HG02943 (cell line): ENCODE results near the gene PDXK.

ENCODE experiments used
- ATAC-seq: cut with Tn5 transposase; IDR thresholded peaks from one replicate; pipeline ENCODE4 v1.9.1; 2021; ENCODE audit warnings: mild to moderate bottlenecking, low read depth, moderate library complexity; ENCODE audit not compliant: unreplicated experiment

The PDXK gene

DNA sequence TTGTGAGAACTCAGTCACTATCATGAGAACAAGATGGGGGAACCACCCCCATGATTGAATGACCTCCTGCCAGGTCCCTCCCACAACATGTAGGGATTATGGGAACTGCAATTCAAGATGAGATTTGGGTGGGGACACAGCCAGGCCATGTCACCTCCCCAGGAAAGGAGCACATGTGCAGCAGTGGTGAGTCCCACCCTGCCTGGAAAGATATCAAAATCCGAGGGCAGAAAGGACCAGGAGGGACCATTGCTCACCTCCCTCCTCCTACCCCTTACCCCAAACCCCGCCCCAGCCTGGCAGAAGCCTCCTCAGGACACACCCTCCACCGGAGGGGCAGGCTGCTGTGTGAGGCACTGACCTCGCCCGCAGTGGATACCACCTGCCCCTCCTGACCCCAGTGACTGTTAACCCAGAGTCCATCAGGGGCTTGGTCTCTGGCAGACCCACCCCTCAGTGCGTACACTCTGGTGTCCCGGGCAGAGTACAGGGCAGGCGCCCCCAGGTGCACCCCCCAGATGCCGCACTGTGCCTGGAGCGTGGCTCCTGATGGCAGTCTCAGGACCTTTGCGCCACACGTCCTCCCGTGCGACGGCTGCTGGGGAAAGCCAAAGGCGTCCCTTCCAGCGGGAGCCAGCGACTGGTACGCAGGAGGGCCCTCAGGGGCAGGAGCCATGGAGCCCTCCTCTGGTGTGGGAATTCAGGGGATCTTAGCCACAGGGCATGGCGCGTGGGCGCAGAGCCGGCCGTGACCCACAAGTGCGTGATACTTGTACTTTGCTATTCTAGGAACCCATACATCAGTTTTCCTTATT lies 20.9 kb downstream of the PDXK start:
- no peak for ATAC-seq

DNA sequence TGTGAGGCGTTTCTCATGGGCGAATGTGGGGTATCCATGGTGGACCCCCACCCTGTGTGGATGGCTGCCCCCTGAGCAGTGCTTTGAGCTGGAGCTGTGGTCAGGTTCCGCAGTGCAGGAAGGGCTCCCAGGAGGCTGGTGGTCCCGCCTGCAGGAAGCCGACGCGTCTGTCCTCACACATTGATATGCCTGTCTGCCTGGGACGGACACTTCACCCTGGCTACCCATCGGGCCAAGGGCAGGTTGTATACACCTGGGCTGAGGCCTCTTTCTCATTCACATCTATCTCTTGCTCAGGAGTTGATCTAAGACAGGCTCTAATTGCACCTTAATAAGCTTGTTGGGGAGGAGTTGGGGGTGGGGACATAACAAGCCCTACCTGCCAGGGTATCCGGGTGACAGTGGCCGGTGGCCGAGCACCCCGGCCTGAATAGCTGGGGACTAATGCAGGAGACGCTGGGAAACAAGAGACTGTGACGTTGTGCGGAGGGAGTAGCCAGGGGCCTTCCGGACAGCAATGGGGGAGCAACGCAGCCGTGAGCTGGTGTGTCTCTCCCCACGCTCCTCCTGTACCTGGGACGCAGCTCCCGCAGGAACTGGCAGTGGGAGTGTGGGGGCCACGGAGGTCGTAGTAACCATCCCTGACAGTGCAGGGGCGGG lies 21.7 kb downstream of the PDXK start:
- no peak for ATAC-seq

- no peak for ATAC-seq
Observed at GRCh38 chr21:43741423-43742096, 22.6 kb downstream of the PDXK start.

- no peak for ATAC-seq
Observed at GRCh38 chr21:43743947-43744346, 25.0 kb downstream of the PDXK start.

DNA sequence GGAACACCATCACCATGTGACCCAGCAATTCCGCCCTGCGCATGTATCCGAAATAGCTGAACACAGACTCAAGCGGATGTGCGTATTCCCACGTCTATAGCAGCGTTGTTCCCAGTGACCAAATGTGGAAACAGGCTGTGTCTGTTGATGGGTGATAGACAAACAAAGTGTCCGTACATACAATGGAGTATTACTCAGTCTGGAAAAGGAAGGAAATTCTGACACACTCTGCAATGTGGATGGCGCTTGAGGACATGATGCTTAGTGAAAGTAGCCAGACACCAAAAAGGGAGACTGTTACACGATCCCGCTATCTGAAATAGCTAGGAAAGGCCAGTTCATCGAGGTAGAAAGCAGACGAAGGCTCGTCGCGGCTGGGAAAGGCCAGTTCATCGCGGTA lies 25.8 kb downstream of the PDXK start:
- ATAC-seq = no peak

DNA sequence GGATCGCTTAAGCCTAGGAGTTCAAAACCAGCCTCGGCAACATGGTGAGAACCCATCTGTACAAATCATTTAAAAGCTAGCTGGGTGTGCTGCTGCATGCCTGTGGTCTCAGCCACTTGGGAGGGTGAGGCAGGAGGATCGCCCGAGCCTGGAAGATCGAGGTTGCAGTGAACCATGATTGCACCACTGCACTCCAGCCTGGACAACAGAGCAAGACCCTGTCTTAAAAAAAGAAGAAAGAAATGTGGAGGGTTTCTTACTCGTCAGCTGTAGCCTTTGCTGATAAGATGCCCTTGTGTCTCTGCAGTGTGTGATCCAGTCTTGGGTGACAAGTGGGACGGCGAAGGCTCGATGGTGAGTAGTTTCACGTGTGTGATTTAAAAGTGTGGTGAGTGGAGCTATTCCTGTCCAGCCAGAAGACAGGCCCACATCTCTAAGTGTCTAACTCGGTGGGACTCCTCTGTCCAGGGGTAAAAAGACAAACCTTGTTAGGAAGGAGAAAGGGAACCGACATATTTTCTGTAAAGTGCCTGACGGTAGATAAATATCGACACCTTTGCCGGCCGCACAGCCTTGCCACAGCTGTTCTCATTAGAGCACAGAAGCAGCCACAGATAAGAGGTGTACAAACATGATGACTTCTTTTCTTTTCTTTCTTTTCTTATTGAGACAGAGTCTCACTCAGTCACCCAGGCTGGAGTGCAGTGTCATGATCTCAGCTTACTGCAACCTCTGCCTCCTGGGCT lies 27.0 kb downstream of the PDXK start:
- no peak for ATAC-seq

DNA sequence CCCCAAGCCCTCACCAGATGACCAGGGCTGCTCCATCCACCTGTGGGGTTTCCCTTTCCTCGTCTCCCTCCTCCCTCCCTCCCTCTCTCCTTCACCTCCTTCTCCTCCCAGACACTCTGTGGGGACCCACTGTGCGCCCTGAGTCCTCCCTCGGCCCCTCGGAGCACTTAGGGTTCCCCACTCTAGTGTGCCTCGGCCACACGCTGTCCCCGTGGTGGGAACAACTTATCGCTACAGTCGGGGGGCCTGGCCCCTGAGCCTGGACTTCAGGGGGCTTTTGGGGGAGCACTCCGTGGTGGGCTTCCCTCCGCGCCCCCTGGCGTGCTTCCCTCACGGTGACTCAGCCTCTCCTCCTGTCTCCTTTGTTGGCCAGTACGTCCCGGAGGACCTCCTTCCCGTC lies 29.7 kb downstream of the PDXK start:
- ATAC-seq = no peak

GRCh38 chr21:43749651-43750262 lies 30.8 kb downstream of the PDXK start:
- no peak for ATAC-seq

DNA sequence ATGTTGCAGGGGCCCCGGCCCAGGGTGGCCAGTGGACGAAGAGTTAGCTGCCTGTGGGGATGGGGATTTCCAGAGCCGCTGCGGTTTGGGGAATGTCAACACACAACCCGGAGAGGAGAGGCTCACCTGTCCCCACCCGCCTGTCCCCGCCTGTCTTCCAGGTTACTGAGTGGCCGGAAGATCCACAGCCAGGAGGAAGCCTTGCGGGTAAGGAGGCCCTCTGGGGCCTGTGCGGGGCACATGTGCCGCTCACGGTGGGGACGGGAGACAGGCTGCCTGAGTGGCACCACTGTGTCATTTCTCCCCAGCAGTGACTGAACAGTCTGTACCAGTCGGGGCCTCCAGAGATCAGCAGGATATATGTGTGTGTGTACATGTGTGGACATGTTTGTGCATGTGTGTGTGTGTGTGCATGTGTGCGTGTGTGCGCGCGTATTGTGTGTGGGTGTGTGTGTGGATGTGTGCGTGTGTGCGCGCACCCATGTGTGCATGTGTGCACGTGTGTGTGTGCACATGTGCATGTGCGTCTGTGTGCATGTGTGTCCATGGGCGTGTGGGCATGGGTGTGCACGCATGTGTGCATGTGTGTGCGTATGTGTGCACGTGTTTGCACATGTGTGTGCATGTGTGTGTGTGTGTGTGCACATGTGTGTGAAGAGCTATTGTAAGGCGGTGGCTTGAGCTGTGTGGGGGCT lies 31.6 kb downstream of the PDXK start:
- no peak for ATAC-seq

GRCh38 chr21:43751955-43752591 lies 33.1 kb downstream of the PDXK start:
- no peak for ATAC-seq

- ATAC-seq = no peak
Observed at GRCh38 chr21:43752758-43753438, 34.0 kb downstream of the PDXK start.

- ATAC-seq = no peak
Observed at GRCh38 chr21:43753439-43753799, 34.5 kb downstream of the PDXK start.

- ATAC-seq = no peak
Observed at GRCh38 chr21:43754948-43755781, 36.2 kb downstream of the PDXK start.

- ATAC-seq = no peak
Observed at GRCh38 chr21:43755820-43756594, 37.1 kb downstream of the PDXK start.

GRCh38 chr21:43757601-43758000 lies 38.7 kb downstream of the PDXK start:
- no peak for ATAC-seq

- ATAC-seq = no peak
Observed at GRCh38 chr21:43758111-43758641, 39.2 kb downstream of the PDXK start.

- ATAC-seq = no peak
Observed at GRCh38 chr21:43758811-43759210, 39.9 kb downstream of the PDXK start.
